NCI-H2171 treated with DMSO at 0.1 percent for 48 hours (cell line): Measurements from ENCODE around the gene NUMBL.

Experiments
- DNase-seq: peaks from one replicate; lab custom pipeline; 2025; lab: John Stamatoyannopoulos, UW

NUMBL gene

GRCh38 chr19:40689339-40690049, 957 bp downstream of the NUMBL start:
- DNase-seq = peak; percentile 20

- DNase-seq = no peak
These were observed 1.5 kb downstream of the NUMBL start for GRCh38 chr19:40688987-40689338.

- no peak for DNase-seq
These were observed 2.1 kb downstream of the NUMBL start for GRCh38 chr19:40688309-40688708.

- no peak for DNase-seq
These were observed 2.9 kb downstream of the NUMBL start for GRCh38 chr19:40687525-40688016.

GRCh38 chr19:40686882-40687524, 3.4 kb downstream of the NUMBL start:
- no peak for DNase-seq

GRCh38 chr19:40685563-40685962, 4.9 kb downstream of the NUMBL start:
- DNase-seq = no peak

GRCh38 chr19:40685016-40685526, 5.4 kb downstream of the NUMBL start:
- DNase-seq = no peak

GRCh38 chr19:40684280-40684679, 6.2 kb downstream of the NUMBL start:
- DNase-seq = no peak

- DNase-seq = no peak
These were observed 7.0 kb downstream of the NUMBL start for GRCh38 chr19:40683437-40683836.

GRCh38 chr19:40682431-40682964, 8.0 kb downstream of the NUMBL start:
- no peak for DNase-seq

- no peak for DNase-seq
These were observed 9.4 kb downstream of the NUMBL start for GRCh38 chr19:40681039-40681438.

GRCh38 chr19:40677156-40677555, 13.3 kb downstream of the NUMBL start:
- no peak for DNase-seq

- DNase-seq = no peak
These were observed 16.2 kb downstream of the NUMBL start for GRCh38 chr19:40674291-40674690.

- no peak for DNase-seq
These were observed 17.1 kb downstream of the NUMBL start for GRCh38 chr19:40673397-40673796.

GRCh38 chr19:40672573-40673299, 17.7 kb downstream of the NUMBL start:
- no peak for DNase-seq

GRCh38 chr19:40672038-40672437, 18.4 kb downstream of the NUMBL start:
- no peak for DNase-seq

GRCh38 chr19:40671404-40671803, 19.0 kb downstream of the NUMBL start:
- no peak for DNase-seq

GRCh38 chr19:40668991-40669614, 21.3 kb downstream of the NUMBL start:
- DNase-seq = no peak

- no peak for DNase-seq
These were observed 22.8 kb downstream of the NUMBL start for GRCh38 chr19:40667602-40668001.

- DNase-seq = no peak
These were observed 23.5 kb downstream of the NUMBL start for GRCh38 chr19:40666803-40667438.
